NCI-H2196 (cell line): ENCODE results near the gene NLRC3.

Experiments
- DNase-seq: peaks from one replicate; lab custom pipeline; 2025; ENCODE audit not compliant: unreplicated experiment; lab: John Stamatoyannopoulos, UW

The NLRC3 gene

GRCh38 chr16:3580251-3580651 is 3.0 kb upstream of the NLRC3 start:
- no peak for DNase-seq

GRCh38 chr16:3579776-3580175 is 2.6 kb upstream of the NLRC3 start:
- DNase-seq: no peak

DNA sequence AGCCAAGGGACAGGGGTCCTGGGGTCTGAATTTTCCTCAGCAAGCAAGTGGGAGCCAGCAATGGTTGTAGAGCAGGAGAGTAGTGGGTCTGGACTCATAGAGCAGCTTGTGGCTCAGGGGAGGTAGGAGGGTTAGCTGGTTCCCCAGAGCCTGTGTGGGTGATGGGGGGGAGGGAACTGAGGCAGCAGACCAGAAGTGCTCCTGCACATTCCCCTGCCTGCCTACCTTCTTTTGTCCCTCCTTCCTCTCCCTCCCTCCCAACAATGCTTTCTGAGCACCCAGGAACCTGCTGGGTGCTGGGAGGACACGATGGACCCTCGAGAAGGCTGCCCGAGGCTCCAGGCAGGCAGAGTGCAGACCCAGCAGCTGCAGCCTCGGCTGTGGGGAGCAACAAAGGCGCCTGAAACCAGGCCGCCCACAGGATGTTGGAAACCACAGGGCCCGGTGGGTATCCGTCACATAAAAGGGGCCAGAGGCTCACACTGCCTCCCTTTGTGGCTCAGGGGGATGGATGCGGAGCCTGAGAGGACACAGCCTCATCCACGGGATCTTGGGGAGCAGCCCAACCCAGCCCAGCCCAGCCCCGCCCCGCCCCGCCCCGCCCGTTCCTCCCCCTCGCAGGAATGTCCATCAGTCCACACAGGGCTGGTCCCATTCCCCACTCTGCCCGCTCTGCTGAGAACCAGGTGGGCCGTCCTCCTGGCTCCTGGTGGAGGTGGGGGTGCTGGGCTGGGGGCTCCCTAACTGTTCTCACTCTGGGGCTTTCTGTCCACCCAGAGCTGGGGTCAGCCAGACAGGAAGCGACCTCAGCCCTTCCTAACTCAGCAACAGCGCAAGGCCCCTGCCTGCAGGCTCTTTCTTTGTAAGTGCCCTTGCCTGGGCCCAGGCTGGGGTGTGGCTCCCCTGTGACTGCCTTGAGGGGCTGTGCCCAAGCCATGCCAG is 1.7 kb upstream of the NLRC3 start:
- no peak for DNase-seq

- no peak for DNase-seq
These were observed 918 bp upstream of the NLRC3 start for GRCh38 chr16:3578121-3578520.

- no peak for DNase-seq
These were observed 992 bp downstream of the NLRC3 start for GRCh38 chr16:3576211-3576610.

GRCh38 chr16:3575491-3575890 is 1.7 kb downstream of the NLRC3 start:
- no peak for DNase-seq

- DNase-seq: no peak
These were observed 3.0 kb downstream of the NLRC3 start for GRCh38 chr16:3574195-3574594.

- DNase-seq: no peak
These were observed 3.9 kb downstream of the NLRC3 start for GRCh38 chr16:3573146-3573815.

DNA sequence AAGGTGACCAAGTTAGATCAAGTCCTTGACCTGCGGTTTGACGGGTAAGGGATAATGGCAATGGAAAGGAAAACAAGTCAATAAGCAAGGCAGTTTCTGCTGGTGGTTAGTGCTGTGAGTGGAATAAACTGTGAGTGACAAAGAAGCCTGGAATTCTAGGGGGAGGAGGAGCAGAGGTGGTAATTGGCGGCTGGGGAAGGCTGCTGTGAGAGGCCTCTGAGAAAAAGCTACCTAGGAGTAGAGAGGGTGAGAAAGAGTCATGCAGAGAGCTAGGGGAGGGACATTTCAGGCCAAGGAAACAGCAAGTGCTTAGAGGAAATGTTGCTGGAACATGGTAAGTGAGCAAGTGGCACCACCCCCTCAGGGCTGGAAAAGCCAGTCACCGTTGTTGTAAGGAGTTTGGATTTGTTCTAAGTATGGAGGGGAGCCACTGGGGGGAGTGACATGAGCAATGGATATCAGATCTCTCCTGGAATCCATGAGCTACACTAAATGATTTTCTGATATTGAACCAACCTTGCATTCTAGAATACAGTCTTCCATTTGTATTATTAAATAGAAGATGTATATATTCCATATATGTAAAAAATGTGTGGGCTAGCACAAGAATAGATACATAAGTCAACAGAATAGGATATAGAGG is 6.7 kb downstream of the NLRC3 start:
- DNase-seq: no peak

DNA sequence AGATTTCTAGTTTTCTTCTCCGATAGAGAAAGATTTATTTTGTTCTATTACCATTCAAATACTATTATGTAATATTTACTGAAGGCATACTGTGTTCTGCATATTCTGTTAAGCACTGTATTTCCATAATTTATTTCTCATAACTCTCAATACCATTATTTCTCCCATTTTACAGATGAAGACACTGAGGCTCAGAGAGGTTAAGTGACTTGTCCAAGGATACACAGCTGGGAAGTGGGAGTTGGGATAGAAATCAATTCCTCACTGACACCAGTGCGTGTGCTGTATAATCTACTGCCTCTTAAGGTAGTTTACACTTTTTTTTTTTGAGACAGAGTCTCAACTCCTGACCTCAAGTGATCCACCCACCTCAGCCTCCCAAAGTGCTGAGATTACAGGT is 7.4 kb downstream of the NLRC3 start:
- DNase-seq: no peak

DNA sequence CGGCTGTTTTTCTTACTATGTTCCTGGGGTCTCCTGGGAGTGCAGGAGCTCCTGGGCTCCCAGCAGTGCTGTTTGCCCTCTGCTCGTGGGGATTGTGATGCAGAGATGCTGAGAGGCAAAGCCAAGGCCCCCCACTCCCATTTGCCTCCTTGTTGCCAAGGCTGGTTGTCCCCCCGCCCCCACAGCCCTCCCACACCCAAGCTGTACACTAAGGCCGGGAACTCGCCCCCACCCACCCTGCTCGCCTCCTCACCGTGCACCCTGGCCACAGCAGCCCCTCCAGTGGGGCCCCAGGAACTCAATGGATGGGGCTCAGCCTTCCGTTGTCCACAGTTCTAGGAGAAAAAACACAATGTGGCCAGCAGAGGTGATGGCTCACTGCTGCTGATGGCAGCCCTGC is 10.2 kb downstream of the NLRC3 start:
- DNase-seq: no peak

- no peak for DNase-seq
These were observed 12.4 kb downstream of the NLRC3 start for GRCh38 chr16:3564889-3565141.

- DNase-seq: no peak
These were observed 12.9 kb downstream of the NLRC3 start for GRCh38 chr16:3564130-3564888.

DNA sequence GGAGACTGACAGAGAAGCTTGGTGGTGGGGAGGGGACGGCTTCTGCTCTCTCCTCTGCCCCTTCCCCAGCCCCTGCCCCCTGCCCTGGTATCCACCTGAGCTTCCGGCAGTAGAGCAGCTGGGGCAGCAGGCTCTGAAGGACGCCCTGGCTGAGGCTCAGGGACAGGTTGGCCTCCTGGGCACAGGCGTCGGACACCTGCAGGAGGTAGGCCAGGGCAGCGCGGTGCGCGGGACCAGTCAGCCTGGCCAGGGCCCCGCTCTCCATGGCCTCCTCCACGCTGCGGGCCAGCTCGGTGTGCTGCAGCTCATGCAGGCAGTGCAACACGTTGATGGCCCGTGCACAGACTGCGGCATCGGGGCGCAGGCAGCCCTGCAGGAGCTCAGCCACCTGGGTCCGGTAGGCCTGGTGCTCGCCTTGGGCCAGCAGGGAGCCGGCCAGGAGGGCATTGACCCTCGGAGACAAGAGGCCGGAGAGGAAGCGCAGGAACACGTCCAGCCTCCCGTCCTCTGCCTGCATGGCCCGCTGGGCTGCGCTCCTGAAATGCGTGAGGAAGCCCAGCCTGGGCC is 14.2 kb downstream of the NLRC3 start:
- no peak for DNase-seq

DNA sequence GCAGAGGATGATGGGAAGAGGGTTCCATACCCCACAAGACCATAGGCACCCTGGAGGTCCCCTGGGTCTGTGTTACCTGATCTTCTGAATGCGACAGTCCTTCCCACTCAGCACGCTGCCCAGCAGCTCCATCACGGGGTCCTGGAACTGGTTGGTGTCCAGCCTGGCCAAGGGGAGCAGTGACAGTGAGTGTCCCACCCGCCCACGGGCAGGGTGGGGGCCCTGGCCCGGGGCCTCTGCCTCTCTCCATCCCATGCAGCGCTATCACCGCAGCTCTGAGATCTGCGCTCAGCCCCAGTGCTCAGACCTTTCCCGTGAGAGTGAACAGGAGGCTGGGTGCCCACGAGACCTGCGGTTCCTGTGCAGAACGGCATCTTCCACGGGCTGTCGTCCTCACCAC is 15.6 kb downstream of the NLRC3 start:
- no peak for DNase-seq

DNA sequence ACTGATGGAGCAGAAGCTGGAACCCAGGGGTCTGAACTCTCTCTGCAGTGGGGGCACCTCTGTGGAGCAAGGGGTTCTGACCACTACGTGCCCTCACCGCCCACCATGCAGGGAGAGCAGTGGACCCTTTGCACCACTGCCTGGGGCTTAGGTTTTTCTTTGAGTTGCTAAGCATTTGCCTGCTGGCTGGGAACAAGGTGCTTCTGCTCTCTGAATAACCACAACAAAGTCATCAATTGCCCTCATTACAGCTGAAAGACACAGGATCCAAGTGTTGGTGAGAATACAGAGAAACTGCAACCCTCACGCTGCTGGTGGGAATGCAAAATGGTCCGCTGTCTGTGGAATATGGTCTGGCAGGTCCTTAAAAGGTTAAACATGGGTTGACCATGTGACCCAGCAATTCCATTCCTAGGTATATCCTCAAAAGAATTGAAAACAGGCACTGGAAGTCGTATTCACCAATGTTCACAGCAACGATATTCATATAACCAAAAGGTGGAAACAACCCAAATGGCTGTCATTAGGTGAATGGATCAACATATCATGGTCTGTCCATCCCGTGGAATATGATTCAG is 22.8 kb downstream of the NLRC3 start:
- DNase-seq: no peak

GRCh38 chr16:3553138-3553923 is 23.9 kb downstream of the NLRC3 start:
- no peak for DNase-seq

DNA sequence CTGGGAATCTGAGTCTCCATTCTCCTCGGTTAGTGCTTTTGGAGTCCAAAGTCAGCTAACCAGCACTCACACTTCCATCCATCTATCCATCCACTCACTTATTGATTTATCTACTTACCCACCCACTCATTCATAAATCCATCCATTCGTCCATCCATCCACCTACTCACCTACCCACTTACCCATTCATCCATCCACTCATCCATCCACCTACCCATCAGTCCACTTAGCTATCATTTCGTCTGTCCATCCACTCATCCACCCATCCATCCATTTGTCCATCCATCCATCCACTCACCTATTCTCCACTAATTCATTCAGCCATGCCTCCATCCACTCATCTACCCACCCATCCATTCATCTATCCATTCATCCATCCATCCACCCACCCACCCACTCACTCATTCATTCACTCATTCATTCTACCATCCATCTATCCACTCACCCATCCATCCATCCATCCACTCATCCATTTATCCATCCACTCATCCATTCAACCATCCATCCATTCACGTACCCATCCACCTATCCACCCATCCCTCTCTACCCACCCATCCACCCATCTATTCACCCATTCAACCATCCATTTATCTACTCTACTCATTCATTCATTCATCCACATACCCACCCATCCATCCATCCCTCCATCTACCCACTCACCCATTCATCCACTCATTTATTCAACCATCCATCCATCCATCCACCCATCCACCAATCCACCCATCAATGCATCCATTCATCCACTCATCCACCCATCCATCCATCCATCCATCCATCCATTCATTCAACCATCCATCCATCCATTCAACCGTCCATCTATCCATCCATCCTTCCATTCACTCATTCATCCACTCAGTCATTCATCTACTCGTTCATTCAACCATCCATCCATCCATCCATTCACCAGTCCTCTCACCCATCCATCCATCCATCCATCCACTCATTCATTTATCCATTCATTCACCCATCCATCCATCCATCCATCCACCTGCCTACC is 26.1 kb downstream of the NLRC3 start:
- no peak for DNase-seq

DNA sequence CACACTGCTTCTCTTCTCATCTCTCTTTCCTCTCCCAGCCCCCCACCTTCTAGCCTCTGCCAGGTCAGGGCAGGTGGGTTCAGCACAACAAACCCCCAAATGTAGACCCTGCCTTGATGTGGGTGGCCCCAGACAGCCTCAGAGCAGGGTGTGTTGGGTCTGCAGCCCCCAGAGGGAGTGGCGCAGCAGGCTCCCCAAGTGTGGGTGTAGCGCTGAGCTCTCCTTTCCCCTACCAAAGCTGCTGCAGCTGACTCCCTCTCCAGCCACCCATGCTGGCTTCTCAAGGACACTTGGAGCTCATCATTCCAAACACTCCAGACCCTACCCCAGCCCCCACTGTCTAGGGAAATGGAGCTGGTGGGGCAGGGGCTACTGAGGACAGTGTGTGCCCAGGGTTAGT is 27.3 kb downstream of the NLRC3 start:
- DNase-seq: no peak
